Neuronal stem cell (in vitro differentiated cells): ENCODE measurements around the gene LYRM4.

ENCODE experiments used
- DNase-seq: peaks from one replicate; pipeline ENCODE4 v3.0.0-alpha.2; 2013; ENCODE audit warnings: low spot score
- H2AFZ ChIP-seq: one replicate; pipeline ENCODE4 v1.6.1; 2013; ENCODE audit warnings: mild to moderate bottlenecking, low read length, inconsistent platforms
- H2AK5ac ChIP-seq: 2 replicates; pipeline ENCODE4 v1.6.1; 2013; ENCODE audit warnings: low read depth, mild to moderate bottlenecking, inconsistent platforms, low read length, moderate library complexity, mixed read lengths
- H2BK120ac ChIP-seq: 2 replicates; pipeline ENCODE4 v1.6.1; 2013; ENCODE audit warnings: low read depth, mild to moderate bottlenecking, inconsistent platforms, low read length, moderate library complexity, mixed read lengths
- H2BK12ac ChIP-seq: one replicate; pipeline ENCODE4 v1.6.1; 2013; ENCODE audit warnings: low read length, inconsistent platforms
- H2BK15ac ChIP-seq: 2 replicates; pipeline ENCODE4 v1.6.1; 2013; ENCODE audit warnings: mild to moderate bottlenecking, low read length, inconsistent platforms, mixed read lengths
- H2BK5ac ChIP-seq: one replicate; pipeline ENCODE4 v1.6.1; 2013; ENCODE audit warnings: inconsistent platforms, mild to moderate bottlenecking, low read length, moderate library complexity
- H3K14ac ChIP-seq: one replicate; pipeline ENCODE4 v1.6.1; 2013; ENCODE audit warnings: low read length, inconsistent platforms
- H3K18ac ChIP-seq: 2 replicates; pipeline ENCODE4 v1.6.1; 2013; ENCODE audit warnings: low read length, inconsistent platforms
- H3K23ac ChIP-seq: 2 replicates; pipeline ENCODE4 v1.6.1; 2013; ENCODE audit warnings: low read depth, mild to moderate bottlenecking, mixed read lengths, low read length, inconsistent platforms; ENCODE audit not compliant: poor library complexity
- H3K27ac ChIP-seq: replicated peaks from 3 replicates; pipeline ENCODE4 v1.5.1; 2013; ENCODE audit warnings: low read length, inconsistent platforms
- H3K27me3 ChIP-seq, 3 experiments: 2 replicates each; pipeline ENCODE4 v1.6.1; 2013; ENCODE audit warnings: low read length in 3 of 3, mild to moderate bottlenecking in 2 of 3, inconsistent platforms in 1 of 3, low read depth in 1 of 3, mixed read lengths in 1 of 3, moderate library complexity in 1 of 3; ENCODE audit not compliant: control insufficient read depth in 3 of 3, insufficient read depth in 3 of 3
- H3K36me3 ChIP-seq, 2 donors: replicated peaks in 1 of 2; 2 replicates each; pipeline ENCODE4 v1.6.1; 2013; ENCODE audit warnings: low read length in 2 of 2; ENCODE audit not compliant: control insufficient read depth in 2 of 2, insufficient read depth in 2 of 2
- H3K4ac ChIP-seq: 2 replicates; pipeline ENCODE4 v1.6.1; 2013; ENCODE audit warnings: inconsistent platforms, mild to moderate bottlenecking, low read length, moderate library complexity
- H3K4me1 ChIP-seq, 2 donors: 1 replicate in 1 of 2; 2 replicates in 1 of 2; pipeline ENCODE4 v1.6.1; 2013; ENCODE audit warnings: low read length in 2 of 2, low read depth in 1 of 2; ENCODE audit not compliant: control insufficient read depth in 2 of 2, insufficient read depth in 1 of 2
- H3K4me2 ChIP-seq: one replicate; pipeline ENCODE4 v1.6.1; 2013; ENCODE audit warnings: mild to moderate bottlenecking, low read length, inconsistent platforms; ENCODE audit not compliant: insufficient read depth, poor library complexity, severe bottlenecking
- H3K4me3 ChIP-seq, 2 donors: 2 replicates each; pipeline ENCODE4 v1.5.1; 2013; ENCODE audit warnings: low read length in 2 of 2, mild to moderate bottlenecking in 2 of 2, inconsistent platforms in 1 of 2, moderate library complexity in 1 of 2
- H3K79me1 ChIP-seq: one replicate; pipeline ENCODE4 v1.6.1; 2013; ENCODE audit warnings: low read depth, mild to moderate bottlenecking, inconsistent platforms, low read length, moderate library complexity
- H3K9ac ChIP-seq: one replicate; pipeline ENCODE4 v1.6.1; 2013; ENCODE audit warnings: mild to moderate bottlenecking, low read depth, low read length, inconsistent platforms; ENCODE audit not compliant: poor library complexity
- H3K9me3 ChIP-seq, 2 donors: replicated peaks in 1 of 2; 2 replicates each; pipeline versions ENCODE3 to v1.6.1; 2013; ENCODE audit warnings: low read length in 2 of 2, mild to moderate bottlenecking in 2 of 2, inconsistent platforms in 1 of 2, low read depth in 1 of 2, mixed read lengths in 1 of 2, moderate library complexity in 1 of 2; ENCODE audit not compliant: control insufficient read depth in 2 of 2, insufficient read depth in 1 of 2
- H4K8ac ChIP-seq: one replicate; pipeline ENCODE4 v1.6.1; 2013; ENCODE audit warnings: low read depth, mild to moderate bottlenecking, inconsistent platforms, low read length, moderate library complexity
- H4K91ac ChIP-seq: one replicate; pipeline ENCODE4 v1.6.1; 2013; ENCODE audit warnings: low read length, low read depth, mild to moderate bottlenecking, inconsistent platforms; ENCODE audit not compliant: poor library complexity
- WGBS, 2 donors: extraction: QIAGEN DNeasy Blood & Tissue Kit; methylation state at CpG; one replicate each; pipeline ENCODE4 v1.1.7; 2013; ENCODE audit warnings: missing lambda C conversion rate in 2 of 2, mixed read lengths in 1 of 2; ENCODE audit not compliant: insufficient read length in 2 of 2, insufficient replicate concordance in 1 of 2; ENCODE audit errors: extremely low coverage in 2 of 2; 5-methylcytosine and 5-hydroxymethylcytosine counted together

The LYRM4 gene

DNA sequence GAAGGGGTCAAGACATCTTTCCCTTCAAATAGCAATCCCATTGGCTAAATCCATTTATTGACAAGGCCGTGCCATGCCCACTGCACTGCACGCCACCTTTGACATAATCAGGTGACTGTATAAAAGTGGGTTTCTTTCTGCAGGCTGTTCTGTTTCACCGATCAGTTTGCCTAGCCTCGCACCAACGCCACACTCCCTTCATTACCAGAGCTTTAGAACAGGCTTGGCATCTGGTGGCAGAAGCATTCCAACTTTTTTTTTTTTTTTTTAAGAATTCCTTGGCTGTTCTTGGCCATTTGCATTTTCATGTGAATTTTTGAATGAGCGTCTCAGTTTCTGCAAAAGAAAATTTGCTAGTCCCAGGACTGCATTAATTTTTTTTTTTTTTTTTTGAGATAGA is 97.5 kb downstream of the LYRM4 start:
- Histone ChIP-seq H4K8ac (no peak overlapping the region), H3K14ac (no peak overlapping the region), H3K27ac (no peak overlapping the region), H3K9me3 (no peaks in the 10 kb centered on the region), H3K27me3 (no peaks in the 10 kb centered on the region), H3K9ac (no peak overlapping the region), H3K18ac (no peak overlapping the region), H2BK12ac (no peak overlapping the region), H2BK120ac (no peak overlapping the region), H4K91ac (no peak overlapping the region), H2AFZ (no peak overlapping the region), H3K4me3 (no peak overlapping the region), H3K4me2 (no peak overlapping the region), H3K4me1 (no peaks in the 10 kb centered on the region), H2BK15ac (no peak overlapping the region), H3K23ac (no peak overlapping the region), H3K79me1 (no peaks in the 10 kb centered on the region), H2BK5ac (no peak overlapping the region), H2AK5ac (no peak overlapping the region), H3K4ac (no peak overlapping the region), H3K36me3 (no peaks in the 10 kb centered on the region)
- no peak for DNase-seq
- WGBS, 2 donors = no CpG with 5 or more reads among the region's 6 CpGs

DNA sequence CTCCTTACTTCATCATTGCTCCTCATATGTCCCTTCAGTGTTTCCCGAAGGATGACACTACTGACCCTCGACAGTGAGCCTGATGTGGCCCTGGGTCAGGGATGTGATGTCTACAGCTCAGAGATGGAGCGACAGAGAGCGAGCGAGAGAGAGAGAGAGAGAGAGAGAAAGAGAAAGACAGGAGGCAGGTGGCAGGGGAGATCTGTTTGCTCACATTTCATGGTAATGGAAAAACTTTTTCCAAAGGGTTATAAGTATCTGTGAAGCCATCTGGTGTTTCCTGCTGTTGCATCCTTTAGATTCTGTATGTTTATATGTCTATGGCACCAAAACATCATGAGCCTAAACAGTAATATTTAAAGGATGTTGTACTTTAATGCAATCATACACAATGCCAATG is 98.4 kb downstream of the LYRM4 start:
- Histone ChIP-seq H3K4ac (no peak overlapping the region), H3K27ac (no peak overlapping the region), H3K4me3 (no peak overlapping the region), H2AK5ac (no peak overlapping the region), H2BK5ac (no peak overlapping the region), H3K4me1 (peaks cover 2 to 8% of the 10 kb centered on the region in 2 donors), H2BK120ac (no peak overlapping the region), H2BK12ac (no peak overlapping the region), H3K4me2 (no peak overlapping the region), H3K36me3 (no peaks in the 10 kb centered on the region), H3K18ac (no peak overlapping the region), H4K8ac (no peak overlapping the region), H3K27me3 (no peaks in the 10 kb centered on the region), H3K79me1 (no peaks in the 10 kb centered on the region), H3K23ac (no peak overlapping the region), H3K9me3 (no peaks in the 10 kb centered on the region), H2AFZ (no peak overlapping the region), H3K14ac (no peak overlapping the region), H3K9ac (no peak overlapping the region), H4K91ac (no peak overlapping the region), H2BK15ac (no peak overlapping the region)
- DNase-seq = no peak
- WGBS, 2 donors = no CpG with 5 or more reads among the region's 5 CpGs

DNA sequence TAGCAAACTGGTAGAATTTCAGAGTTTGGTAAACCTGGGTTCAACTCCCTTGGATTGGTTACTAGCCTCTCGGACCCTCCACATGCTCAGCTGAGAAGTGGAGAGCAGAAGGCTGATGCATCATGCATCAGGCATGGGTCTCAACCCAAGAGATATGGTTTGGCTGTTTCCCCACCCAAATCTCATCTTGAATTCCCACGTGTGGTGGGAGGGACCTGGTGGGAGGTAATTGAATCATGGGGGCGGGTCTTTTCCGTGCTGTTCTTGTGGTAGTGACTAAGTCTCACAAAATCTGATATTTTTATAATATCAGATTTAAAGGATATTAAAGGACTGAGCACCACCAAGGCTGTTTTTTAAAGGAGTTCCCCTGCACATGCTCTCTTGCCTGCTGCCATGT is 100.5 kb downstream of the LYRM4 start:
- Histone ChIP-seq H3K27ac (no peak overlapping the region), H2AK5ac (no peak overlapping the region), H2BK12ac (no peak overlapping the region), H4K8ac (no peak overlapping the region), H3K9me3 (no peaks in the 10 kb centered on the region), H3K36me3 (no peaks in the 10 kb centered on the region), H3K18ac (no peak overlapping the region), H2BK120ac (no peak overlapping the region), H3K4ac (no peak overlapping the region), H2AFZ (no peak overlapping the region), H3K4me3 (no peak overlapping the region), H3K4me2 (no peak overlapping the region), H3K27me3 (no peaks in the 10 kb centered on the region), H2BK5ac (no peak overlapping the region), H3K9ac (no peak overlapping the region), H3K23ac (no peak overlapping the region), H3K14ac (no peak overlapping the region), H2BK15ac (no peak overlapping the region), H3K4me1 (peaks cover 4 to 24% of the 10 kb centered on the region in 2 donors), H4K91ac (no peak overlapping the region), H3K79me1 (no peaks in the 10 kb centered on the region)
- WGBS, 2 donors = no CpG with 5 or more reads among the region's 4 CpGs
- DNase-seq = no peak

DNA sequence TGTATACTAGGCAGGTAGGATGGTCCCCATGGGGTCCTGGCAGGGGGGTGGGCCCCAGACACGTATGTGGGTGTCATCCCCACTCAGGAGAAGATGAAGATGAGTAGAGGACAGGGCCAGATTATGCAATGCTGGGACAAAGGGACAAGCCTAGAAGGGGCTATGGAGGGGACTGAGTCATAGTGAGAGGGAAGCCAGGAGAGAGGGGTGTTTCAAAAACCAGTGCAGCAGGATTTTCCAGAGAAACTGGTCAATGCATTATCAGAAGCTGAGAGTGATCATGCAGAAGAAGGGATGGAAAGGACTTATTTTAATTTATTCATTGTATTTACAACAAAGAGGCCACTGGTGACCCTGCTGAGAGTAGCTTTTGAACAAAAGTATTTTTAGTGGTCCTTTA is 101.6 kb downstream of the LYRM4 start:
- H2AK5ac ChIP-seq = no peak overlapping the region
- no CpG with 5 or more reads among the region's 1 CpG for WGBS, 2 donors
- H3K18ac ChIP-seq = peak overlapping the region; percentile 12
- no peak overlapping the region for H3K4me3 ChIP-seq
- H2AFZ ChIP-seq = no peak overlapping the region
- H3K4me1 ChIP-seq = peaks cover 4 to 24% of the 10 kb centered on the region in 2 donors
- no peak overlapping the region for H3K23ac ChIP-seq
- no peak overlapping the region for H3K27ac ChIP-seq
- H2BK5ac ChIP-seq = no peak overlapping the region
- no peak overlapping the region for H2BK12ac ChIP-seq
- no peak overlapping the region for H2BK15ac ChIP-seq
- H3K9ac ChIP-seq = no peak overlapping the region
- no peak overlapping the region for H3K4ac ChIP-seq
- no peaks in the 10 kb centered on the region for H3K36me3 ChIP-seq
- H3K4me2 ChIP-seq = no peak overlapping the region
- no peak overlapping the region for H4K91ac ChIP-seq
- H3K9me3 ChIP-seq = no peaks in the 10 kb centered on the region
- no peak overlapping the region for H4K8ac ChIP-seq
- H3K14ac ChIP-seq = no peak overlapping the region
- no peak overlapping the region for H2BK120ac ChIP-seq
- DNase-seq = no peak
- no peaks in the 10 kb centered on the region for H3K27me3 ChIP-seq
- no peaks in the 10 kb centered on the region for H3K79me1 ChIP-seq
